COLO668 (cell line): Measurements from ENCODE around the gene PRDX4.
A peak's percentile ranks its signal among the peaks of the same experiment; 100 is the strongest.
"Not testable (repeated sequence)": the region's sequence is repeated elsewhere in the genome, so short reads cannot be mapped to it uniquely, and the experiment has no call there.

ENCODE experiments used
- DNase-seq: peaks from one replicate; lab custom pipeline; 2025; ENCODE audit not compliant: unreplicated experiment; lab: John Stamatoyannopoulos, UW

Gene PRDX4

DNA sequence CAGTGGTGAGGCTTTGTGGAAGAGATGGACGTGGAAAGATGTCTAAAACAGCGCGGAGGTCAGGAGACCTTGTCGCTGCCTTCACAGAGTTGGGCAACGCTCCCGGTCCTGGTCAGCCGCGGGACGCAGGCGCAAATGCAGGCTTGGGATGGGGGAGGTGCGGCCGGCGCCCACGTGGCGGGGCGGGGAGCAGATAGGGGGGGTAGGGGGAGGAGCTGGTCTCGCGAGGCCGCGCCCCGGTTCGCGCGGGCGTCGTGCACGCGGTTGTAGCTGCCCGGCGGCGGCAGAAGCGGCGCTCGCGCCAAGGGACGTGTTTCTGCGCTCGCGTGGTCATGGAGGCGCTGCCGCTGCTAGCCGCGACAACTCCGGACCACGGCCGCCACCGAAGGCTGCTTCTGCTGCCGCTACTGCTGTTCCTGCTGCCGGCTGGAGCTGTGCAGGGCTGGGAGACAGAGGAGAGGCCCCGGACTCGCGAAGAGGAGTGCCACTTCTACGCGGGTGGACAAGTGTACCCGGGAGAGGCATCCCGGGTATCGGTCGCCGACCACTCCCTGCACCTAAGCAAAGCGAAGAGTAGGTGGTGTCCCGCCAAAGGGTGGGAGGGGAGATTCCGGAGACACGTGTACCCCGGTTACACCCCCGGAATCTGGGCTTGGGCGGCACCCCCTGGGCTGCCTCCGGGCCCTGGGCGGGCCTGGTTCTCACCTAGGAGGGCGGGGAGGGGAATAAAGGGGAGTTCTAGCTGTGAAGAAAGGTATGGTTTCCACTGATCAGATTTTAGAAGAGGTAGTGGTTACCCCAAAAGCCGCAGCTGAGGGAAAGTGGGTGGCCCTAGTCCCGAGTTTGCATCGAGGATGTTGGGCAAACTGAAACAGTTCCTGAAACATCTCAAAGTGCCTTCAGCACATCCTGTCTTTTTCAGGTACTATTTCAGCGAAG, at the start of gene PRDX4:
TSS of gene PRDX4 (plus strand) at position 255 of the 939 bp plus-strand sequence. CDS start at position 333, 78 bp downstream.
- peak; percentile 93 for DNase-seq

- no peak for DNase-seq
These were observed 45.5 kb upstream of the PRDX4 start for GRCh38 chrX:23621621-23622265.

GRCh38 chrX:23623797-23624196, 43.5 kb upstream of the PRDX4 start:
- DNase-seq, result no peak

GRCh38 chrX:23626651-23627050, 40.6 kb upstream of the PRDX4 start:
- DNase-seq, result no peak

- no peak for DNase-seq
These were observed 39.2 kb upstream of the PRDX4 start for GRCh38 chrX:23628131-23628530.

- no peak for DNase-seq
These were observed 36.2 kb upstream of the PRDX4 start for GRCh38 chrX:23631136-23631535.

GRCh38 chrX:23633834-23634580, 33.3 kb upstream of the PRDX4 start:
- DNase-seq, result no peak

DNA sequence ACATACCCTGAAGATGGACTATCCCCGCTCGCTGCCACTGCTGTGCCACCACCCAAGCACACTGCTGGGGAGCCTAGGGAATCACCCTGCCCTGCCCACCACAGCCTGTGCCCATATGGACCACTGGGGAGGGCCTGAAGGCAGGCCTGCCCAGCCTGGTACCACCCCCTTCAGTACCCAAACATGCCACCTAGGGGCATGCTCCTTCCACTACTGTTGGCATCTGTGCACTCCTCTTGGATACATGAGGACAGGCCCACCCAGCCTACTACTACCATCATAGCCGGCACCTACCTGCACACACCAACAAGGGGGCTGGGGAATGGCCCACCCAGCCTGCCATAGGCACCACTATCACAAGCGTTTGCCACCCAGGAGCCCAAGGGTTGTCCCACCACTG, 30.1 kb upstream of the PRDX4 start:
- no peak for DNase-seq

DNA sequence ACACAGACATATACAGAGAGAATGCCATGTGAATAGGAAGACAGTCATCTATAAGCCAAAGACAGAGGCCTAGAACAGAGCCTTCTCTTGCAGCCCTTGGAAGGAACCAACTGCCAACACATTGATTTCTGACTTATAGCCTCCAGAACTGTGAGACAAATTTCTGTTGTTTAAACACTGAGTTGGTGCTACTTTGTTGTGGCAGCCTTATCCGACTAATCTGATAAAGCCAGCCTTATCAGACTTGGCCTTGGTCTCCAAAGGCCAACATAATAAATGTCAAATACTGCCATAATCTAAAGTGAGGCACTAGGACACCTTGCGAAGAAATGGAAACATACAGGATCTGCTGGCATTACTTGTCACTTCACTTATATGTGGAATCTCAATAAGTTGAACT, 24.3 kb upstream of the PRDX4 start:
- DNase-seq, result no peak

DNA sequence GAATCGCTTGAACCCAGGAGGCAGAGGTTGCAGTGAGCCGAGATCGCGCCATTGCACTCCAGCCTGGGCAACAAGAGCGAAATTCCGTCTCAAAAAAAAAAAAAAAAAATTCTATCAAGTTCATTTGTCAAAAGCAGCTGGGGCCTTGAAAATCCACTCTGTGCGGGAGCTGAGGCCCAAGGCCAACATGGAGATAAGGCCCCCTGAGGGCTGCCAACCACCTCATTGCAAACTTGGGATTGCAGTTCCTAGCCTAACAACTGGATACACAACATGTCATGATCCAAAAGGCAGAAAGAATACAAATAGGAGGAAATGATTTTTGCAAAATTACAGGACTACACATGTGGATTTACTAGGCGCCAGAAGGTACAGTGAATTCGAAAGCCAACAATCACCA, 22.5 kb upstream of the PRDX4 start:
- no peak for DNase-seq

GRCh38 chrX:23656091-23656490, 11.2 kb upstream of the PRDX4 start:
- DNase-seq, result no peak

- no peak for DNase-seq
These were observed 10.6 kb upstream of the PRDX4 start for GRCh38 chrX:23656684-23657083.

DNA sequence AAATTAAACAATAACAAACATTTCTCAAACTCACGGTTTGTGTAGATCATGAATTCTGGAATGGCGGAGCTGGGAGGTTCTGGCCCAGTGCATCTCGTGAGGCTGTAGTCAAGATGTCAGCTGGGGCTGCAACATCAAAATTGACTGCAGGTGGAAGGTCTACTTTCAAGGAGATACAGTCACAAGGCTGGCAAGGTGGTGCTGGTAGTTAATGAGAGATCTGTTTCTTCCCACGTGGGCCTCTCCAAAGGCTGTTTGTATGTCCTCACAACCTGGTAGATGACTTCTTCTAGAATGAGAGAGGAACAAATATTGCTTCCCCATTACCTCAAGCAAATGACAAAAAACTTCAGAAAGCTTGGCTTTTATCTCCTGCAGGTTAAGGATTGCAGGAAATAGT, 8.0 kb upstream of the PRDX4 start:
- no peak for DNase-seq

- not testable (repeated sequence) for DNase-seq
These were observed 7.1 kb upstream of the PRDX4 start for GRCh38 chrX:23660083-23660765.

DNA sequence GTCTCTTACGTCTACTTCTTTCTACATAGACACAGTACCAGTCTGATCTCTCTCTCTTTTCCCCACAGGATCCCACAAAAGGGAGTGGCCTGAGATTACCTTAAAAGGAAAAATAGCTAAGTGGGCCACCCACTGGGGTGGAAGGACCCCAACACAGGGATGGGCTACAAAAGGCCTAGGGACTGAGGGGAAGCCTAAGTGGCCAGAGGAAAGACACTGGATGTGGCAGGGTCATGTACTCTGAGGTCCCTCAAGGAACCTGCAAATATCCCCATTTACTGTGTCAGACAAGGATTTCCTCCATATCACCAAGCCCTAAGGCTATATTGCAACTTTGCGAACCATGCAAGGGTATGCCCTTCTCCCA, 6.5 kb upstream of the PRDX4 start:
- no peak for DNase-seq

- no peak for DNase-seq
These were observed 5.6 kb upstream of the PRDX4 start for GRCh38 chrX:23661671-23662070.

DNA sequence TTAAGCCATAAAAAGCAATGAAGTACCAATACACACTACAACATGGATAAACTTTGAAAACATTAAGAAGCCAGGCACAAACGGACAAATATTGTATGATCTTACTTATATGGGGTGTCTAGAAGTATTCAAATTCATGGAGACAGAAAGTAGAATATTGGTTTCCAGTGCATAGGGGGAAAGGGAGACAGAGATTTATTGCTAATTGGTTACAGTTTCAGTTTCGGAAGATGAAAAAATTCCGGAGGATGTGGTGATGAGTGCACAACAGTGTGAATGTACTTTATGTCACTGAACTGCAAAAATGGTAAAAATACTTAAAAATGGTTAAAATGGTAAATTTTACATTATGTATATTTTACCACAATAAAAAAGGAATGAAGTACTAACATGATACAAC, 5.1 kb upstream of the PRDX4 start:
- no peak for DNase-seq

GRCh38 chrX:23662853-23663252, 4.4 kb upstream of the PRDX4 start:
- no peak for DNase-seq

GRCh38 chrX:23664496-23664895, 2.8 kb upstream of the PRDX4 start:
- no peak for DNase-seq

GRCh38 chrX:23666282-23666681, 1.0 kb upstream of the PRDX4 start:
- DNase-seq, result no peak

DNA sequence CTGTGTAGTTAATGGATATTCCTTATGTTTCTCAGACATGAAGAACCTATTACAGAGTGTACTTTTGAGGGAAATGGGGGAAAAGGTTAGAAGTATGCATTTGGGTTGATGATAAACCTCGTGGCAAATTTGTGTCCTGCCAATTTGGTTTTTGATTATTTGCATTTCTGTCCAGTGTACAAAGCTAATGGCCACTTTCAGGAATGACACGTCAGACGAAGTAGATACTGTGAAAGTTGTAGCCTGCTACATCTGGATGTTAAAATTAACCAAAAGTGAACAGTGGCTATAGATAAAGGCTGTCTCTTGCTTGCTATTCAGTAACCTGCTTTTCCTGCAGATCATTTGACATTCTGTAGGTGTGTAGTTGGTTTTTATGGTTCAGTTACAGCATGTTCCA, 1.0 kb downstream of the PRDX4 start:
- DNase-seq, result no peak
